GM12891 (cell line): Measurements from ENCODE around the gene CCDC30.
A peak's percentile ranks its signal among the peaks of the same experiment; 100 is the strongest.
"Not testable (repeated sequence)": the region's sequence is repeated elsewhere in the genome, so short reads cannot be mapped to it uniquely, and the experiment has no call there.

Experiments
- DNase-seq: peaks from one replicate; pipeline ENCODE4 v3.0.0; 2011; ENCODE audit warnings: low spot score; ENCODE audit not compliant: insufficient read length
- FAIRE-seq: peaks from 2 replicates; lab custom pipeline; 2011; peaks lifted over from hg19 to GRCh38; lab: Jason Lieb, UNC
- PAX5 ChIP-seq: IDR thresholded peaks from 2 replicates; pipeline ENCODE4 v1.6.1; 2011; ENCODE audit warnings: low read length, moderate library complexity, mild to moderate bottlenecking; ENCODE audit not compliant: insufficient read depth, severe bottlenecking
- POLR2A ChIP-seq: IDR thresholded peaks from 2 replicates; pipeline ENCODE4 v1.6.1; 2011; ENCODE audit warnings: low read depth, low read length, control low read depth
- POLR2AphosphoS5 ChIP-seq: IDR thresholded peaks from 2 replicates; pipeline ENCODE4 v1.6.1; 2011; ENCODE audit warnings: low read depth, low read length, control low read depth
- POU2F2 ChIP-seq: IDR thresholded peaks from 2 replicates; pipeline ENCODE4 v1.6.1; 2011; ENCODE audit warnings: low read depth, mild to moderate bottlenecking, control low read depth, low read length, moderate library complexity
- SPI1 ChIP-seq: IDR thresholded peaks from 2 replicates; pipeline ENCODE4 v1.6.1; 2011; ENCODE audit warnings: low read depth, low read length, control low read depth
- TAF1 ChIP-seq: IDR thresholded peaks from 2 replicates; pipeline ENCODE4 v1.6.1; 2011; ENCODE audit warnings: low read depth, low read length, control low read depth

Gene CCDC30

DNA sequence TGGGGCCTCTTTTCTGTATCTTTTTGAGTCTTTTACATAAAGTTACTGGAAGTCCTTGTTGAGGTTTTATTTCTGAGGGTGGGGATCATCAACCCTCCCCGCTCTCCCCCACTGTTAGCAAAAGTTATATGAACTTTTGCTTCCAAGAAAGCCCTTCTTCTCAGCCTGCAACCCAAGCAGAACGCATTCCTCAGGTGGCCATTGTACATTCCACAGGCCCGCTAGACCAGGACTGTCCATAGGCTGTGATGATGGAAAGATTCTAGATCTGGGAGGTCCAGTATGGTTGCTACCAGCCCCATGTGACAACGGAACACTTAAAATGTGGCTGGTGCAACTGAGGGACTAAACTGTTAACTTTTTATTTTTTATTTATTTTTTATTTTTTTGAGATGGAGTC is 207.3 kb downstream of the CCDC30 start:
- FAIRE-seq: no peak
- TF ChIP-seq PAX5: no peak
- DNase-seq: no peak

DNA sequence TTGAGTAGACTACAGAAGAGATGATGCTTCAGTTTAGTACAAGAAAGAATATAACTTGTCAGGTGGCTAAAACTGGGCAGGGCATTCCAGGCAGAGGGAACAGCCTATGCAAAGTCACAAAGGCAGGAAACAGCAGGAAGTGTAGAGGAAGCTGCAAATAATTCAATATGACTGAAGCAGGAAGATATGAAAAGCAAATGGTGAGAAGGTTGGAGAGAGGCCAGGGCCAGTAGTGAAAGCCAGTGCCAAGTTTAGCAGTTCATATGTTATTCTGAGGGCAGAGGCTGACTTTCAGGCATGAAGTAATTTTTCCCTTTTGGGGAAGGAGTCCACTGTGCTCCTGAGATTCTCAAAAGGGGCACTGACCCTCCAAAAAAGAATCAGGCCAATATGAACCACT is 211.1 kb downstream of the CCDC30 start:
- FAIRE-seq (no peak), DNase-seq (no peak)
- TF ChIP-seq TAF1 (no peak), POLR2A (no peak), SPI1 (no peak), POLR2AphosphoS5 (no peak), POU2F2 (no peak), PAX5 (no peak)

DNA sequence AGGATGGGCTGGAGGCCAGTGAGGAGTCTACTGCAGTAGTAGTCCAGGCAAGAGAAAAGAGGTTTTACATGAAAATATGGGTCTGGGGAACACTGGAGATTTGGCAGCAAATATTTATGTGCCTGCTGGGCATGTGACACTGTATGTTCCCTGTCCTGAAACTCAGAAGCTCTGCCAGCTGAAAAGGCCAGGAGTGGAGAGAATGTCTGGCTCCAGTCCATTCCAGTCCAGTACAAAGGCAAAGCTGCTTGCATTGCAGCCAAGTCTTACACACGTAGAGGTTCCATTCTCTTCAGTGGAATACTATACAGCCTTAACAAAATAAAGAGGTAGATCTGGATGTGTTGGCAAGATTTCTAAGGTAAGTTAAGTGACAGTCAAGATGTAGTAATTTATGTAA is 211.6 kb downstream of the CCDC30 start:
- no peak for FAIRE-seq
- no peak for TF ChIP-seq POU2F2
- TF ChIP-seq SPI1: no peak
- no peak for TF ChIP-seq POLR2A
- no peak for TF ChIP-seq POLR2AphosphoS5
- TF ChIP-seq TAF1: no peak
- DNase-seq: no peak

DNA sequence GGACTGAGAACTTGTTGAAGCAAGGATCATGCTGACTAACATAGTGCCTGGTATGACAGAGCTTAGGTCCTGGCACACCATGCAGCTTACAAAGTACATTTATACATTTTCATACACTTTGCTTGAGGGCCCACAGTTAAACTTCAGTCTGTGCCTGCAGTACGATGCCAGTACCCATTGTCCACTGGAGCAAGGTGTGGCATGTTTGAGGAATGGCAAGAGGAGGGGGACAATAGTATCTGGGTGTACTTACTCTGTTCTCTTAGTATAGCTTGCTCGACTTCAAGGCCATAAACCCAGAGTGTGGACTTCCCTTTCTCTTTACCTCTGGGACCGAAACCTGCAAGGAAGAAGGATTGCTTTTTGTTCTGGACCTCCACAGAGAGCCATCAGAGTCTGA is 212.4 kb downstream of the CCDC30 start:
- FAIRE-seq: no peak
- DNase-seq: no peak
- TF ChIP-seq SPI1 (no peak), POLR2A (no peak), POU2F2 (no peak), PAX5 (no peak), TAF1 (no peak), POLR2AphosphoS5 (no peak)

DNA sequence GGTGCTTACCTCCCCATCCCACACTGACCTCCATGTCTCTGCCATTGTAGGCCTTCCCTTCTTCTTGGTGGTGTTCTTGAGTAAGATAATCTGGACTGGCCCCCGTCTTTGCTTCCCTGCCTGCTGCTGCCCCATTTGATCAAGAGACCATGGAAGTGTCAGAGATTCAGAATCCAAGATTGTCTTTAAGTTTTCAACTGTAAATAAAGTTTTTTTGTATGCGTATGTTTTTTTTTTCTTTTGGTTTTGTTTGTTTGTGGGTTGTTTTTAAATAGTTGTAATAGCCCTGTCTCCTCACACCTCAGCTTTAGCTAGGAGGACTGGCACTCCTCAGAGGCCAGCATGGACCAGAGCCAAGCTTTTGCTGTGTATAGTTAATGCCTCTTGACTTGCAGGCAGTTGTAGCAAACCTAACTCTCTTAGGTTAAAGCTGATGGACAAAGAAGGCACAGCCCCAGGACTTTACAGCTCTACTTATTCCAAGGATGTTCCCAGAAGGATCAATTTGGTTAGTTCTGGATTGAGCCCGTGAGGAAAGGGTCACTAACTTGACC is 213.5 kb downstream of the CCDC30 start:
- DNase-seq: no peak
- TF ChIP-seq POU2F2 (no peak), SPI1 (no peak), TAF1 (no peak), PAX5 (no peak), POLR2A (no peak), POLR2AphosphoS5 (no peak)

DNA sequence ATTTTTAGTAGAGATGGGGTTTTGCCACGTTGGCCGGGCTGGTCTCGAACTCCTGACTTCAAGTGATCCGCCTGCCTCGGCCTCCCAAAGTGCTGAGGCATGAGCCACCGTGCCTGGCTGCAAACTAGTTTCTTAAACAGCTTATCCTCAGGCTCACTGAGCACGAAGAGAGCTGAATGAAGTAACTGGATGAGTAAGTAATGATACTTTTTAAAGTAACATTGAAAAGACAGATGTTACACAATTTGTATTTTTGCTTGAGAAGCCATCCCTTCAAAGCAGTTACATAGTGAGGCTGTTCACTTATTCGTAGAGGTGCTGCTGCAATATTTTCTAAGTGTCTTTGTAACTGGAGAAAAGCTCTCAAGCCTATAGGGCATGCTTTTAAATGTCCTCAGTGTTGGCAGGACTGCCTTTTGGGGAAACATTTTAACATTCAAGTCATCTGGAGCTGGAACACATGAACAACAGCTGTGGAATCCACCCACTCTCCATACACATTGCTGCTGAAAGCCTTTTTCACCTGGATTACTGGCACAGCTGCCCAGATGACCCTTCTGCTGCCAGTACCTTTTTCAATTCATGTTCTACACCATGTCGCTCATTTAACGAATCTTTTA is 216.4 kb downstream of the CCDC30 start:
- FAIRE-seq: no peak
- TF ChIP-seq SPI1 (no peak), TAF1 (no peak), POU2F2 (no peak), POLR2A (no peak), POLR2AphosphoS5 (no peak)
- no peak for DNase-seq

More for the DNA sequence above, 213.5 kb downstream of the CCDC30 start:
- FAIRE-seq: no peak

DNA sequence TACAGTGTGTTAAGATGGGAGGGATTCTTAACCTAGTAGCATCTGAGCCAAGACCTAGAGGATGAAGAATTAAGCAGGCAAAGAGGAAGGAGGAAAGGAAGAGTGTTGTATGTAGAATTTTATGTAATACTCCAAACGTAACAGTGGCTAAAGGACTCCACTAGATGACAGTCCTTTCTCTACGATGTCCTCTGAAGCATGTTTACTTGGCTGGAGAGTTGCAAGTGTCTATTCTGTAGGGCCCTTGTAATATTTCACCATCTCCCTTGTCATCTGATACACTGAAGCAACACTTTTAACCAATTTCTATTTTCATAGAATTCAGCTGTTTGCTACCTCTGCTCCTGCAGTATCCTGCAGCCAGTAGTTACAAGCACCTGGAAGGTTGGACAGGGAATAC is 217.0 kb downstream of the CCDC30 start:
- FAIRE-seq (no peak), DNase-seq (no peak)
- no peak for TF ChIP-seq POU2F2
- TF ChIP-seq TAF1: no peak
- no peak for TF ChIP-seq POLR2AphosphoS5
- TF ChIP-seq POLR2A: no peak
- no peak for TF ChIP-seq SPI1
- TF ChIP-seq PAX5: no peak

DNA sequence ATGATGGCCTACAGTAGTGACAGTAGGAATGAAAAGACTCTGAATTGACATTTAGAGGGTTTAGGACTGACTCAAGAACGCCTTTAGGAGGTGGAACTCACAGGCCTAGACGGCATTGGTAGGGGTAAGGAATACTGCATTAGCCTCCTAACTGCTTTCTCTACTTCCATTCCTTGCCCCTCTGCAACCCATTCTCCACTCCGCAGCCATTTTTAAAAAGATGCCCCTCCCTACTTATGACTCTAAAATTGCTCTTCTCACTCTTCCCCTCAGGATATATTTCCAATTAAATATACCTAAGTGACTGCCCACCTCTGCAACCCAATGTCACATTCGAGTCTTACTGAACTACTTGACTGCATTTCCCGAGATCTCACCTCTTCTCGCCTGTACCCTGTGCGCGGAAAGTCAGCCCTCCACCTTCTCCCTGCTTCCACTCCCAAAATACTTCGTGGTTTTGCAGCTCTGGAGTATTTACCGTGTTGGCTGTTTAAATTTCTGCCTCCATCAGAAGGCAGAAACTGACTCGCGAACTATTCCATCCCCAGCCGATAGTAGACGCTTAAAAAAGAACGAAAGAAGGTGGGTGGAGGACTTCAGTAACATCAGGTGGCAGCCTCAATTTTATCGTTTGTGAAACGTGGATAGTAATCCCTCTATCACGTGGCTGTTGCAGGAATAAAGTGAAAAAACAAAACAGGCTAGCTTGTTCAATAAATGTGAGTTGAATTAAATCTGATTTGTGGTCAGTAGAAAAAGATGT is 218.0 kb downstream of the CCDC30 start:
- DNase-seq: peak; percentile 10
- peak; percentile 13 for FAIRE-seq
- no peak for TF ChIP-seq TAF1
- no peak for TF ChIP-seq PAX5
- no peak; the same call in none of the 2 replicates for TF ChIP-seq POLR2A
- TF ChIP-seq POLR2AphosphoS5: no peak; the same call in 1 of the 2 replicates
- no peak for TF ChIP-seq POU2F2
- TF ChIP-seq SPI1: no peak

DNA sequence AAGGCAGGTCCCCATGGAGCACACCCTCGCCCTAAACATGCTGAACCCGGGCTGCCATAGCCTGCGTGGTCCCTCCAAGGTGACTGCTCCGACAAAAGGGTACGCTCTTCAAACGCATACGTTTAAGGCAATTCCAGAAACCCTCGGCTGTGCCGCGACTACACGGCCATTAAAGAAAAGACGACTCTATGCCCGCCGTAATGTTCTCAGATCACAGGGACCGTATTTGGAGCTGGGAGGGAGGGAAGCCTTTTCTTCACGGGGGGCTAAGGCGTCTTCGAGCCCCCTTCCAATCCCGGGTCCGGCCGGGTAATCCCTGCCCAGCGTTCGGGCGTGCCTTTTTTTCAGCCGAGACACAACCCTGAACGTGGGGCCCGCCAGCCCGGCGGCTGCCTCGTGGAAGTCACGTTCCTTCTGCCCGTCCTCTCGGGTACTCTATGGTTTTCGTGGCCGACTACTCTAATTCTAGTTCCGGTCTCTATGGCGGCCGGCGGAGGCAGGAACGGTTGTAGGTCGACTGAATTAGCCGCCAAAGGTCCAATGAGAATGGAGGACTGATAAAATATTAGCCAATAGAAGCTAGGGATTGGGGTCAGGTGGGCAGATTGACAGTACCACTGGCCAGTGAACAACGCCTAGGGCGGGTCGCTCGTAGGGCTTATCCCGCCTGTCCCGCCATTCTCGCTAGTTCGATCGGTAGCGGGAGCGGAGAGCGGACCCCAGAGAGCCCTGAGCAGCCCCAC is 218.8 kb downstream of the CCDC30 start, which contains the start of gene YBX1:
TSS of gene YBX1 (plus strand) at position 678 of the 743 bp plus-strand sequence. CDS start 148 bp downstream, outside the sequence.
- DNase-seq: peak; percentile 83
- FAIRE-seq: peak; percentile 94
- TF ChIP-seq POLR2AphosphoS5 (peak; percentile 80), POLR2A (peak; percentile 72; the same call in 1 of the 2 replicates), SPI1 (no peak), POU2F2 (no peak), TAF1 (no peak), PAX5 (no peak)

DNA sequence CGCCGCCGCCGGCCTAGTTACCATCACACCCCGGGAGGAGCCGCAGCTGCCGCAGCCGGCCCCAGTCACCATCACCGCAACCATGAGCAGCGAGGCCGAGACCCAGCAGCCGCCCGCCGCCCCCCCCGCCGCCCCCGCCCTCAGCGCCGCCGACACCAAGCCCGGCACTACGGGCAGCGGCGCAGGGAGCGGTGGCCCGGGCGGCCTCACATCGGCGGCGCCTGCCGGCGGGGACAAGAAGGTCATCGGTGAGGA is 219.3 kb downstream of the CCDC30 start:
- not testable (repeated sequence) for DNase-seq, FAIRE-seq
